Esophagus squamous epithelium (tissue), 4 donors: ENCODE measurements around the gene TJP3.

Experiments used
- CTCF ChIP-seq, 6 experiments: fragments of 450-650 bp in 4 of 6; fragments of 200-600 bp in 2 of 6; sonication (generic) in 2 of 6; IDR thresholded peaks; one replicate each; pipeline ENCODE4 v1.5.1; 2016 to 2019; ENCODE audit warnings: antibody characterized with exemption in 6 of 6, mild to moderate bottlenecking in 4 of 6, moderate library complexity in 4 of 6
- POLR2A ChIP-seq, 4 donors: fragments of 450-650 bp; IDR thresholded peaks; one replicate each; pipeline ENCODE4 v1.6.1; 2017; ENCODE audit warnings: antibody characterized with exemption in 4 of 4, mild to moderate bottlenecking in 4 of 4, moderate library complexity in 3 of 4

- TF ChIP-seq CTCF (IDR thresholded peaks at IDR 0.05) = no peak
- TF ChIP-seq POLR2A (IDR thresholded peaks at IDR 0.05) = no peak
Measured at GRCh38 chr19:3659746-3660112, 48.5 kb upstream of the TJP3 start.
